Fibroblast of skin of left biceps (primary cell): ENCODE results near the gene ERC2.
A peak's percentile ranks its signal among the peaks of the same experiment; 100 is the strongest.

Experiments
- DNase-seq, 2 experiments: peaks; one replicate each; pipeline ENCODE4 v3.0.0-alpha.2; 2013; ENCODE audit warnings: low read depth in 2 of 2

Gene ERC2

GRCh38 chr3:55494976-55495375 is 973.3 kb downstream of the ERC2 start:
- DNase-seq, result no peak

GRCh38 chr3:55492976-55493375 is 975.3 kb downstream of the ERC2 start:
- DNase-seq, result no peak

GRCh38 chr3:55491296-55491816 is 976.9 kb downstream of the ERC2 start:
- DNase-seq, result peak; percentile 97 to 98

DNA sequence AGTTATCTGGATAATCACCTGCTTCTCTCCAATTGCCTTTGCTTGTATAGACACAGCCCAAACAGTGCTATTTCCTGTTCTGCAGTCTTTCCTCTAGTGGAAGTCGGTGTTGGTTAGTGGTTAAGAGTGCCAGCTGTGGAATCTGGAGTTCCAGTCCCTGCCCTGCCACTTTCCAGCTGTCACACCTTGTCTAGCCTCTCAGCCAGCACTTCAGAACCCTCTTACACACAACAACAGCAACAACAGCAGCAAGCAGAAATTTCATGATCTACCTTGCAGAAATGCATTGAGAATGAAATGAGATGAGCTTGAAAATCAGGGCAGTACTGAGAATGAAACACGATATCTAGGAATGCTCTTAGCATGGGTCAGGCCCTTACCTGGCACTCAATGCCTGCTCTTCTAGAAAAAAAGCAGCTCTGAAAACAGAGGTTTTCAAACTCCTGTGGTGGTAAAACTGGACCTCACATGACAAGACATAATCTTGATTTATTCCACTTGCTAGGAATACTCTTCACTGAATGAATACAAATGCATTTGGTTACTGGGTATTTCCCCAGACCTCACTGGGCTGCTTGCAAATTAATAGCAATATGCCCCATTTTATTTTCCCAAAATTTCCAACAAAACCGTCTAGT is 977.9 kb downstream of the ERC2 start:
- no peak for DNase-seq

DNA sequence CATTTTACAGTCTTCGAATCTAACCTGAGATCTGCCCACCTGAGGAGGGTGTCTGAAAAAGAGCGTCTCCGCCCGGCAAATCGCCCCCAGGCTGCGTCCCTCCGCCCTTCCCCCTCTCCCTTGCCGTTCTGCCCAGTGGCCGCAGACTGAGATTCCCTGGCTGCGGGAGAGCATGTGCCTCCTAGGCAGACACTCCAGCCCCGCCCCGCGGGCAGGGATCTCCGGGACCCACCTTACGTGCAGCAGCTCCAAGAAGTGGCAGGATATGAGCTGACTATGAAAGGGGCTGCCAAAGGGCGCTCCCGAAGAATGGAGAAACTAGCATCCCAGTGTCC is 978.5 kb downstream of the ERC2 start:
- no peak for DNase-seq

GRCh38 chr3:55488398-55489055 is 979.7 kb downstream of the ERC2 start:
- peak; percentile 76 to 82 for DNase-seq

GRCh38 chr3:55487381-55488241 is 980.7 kb downstream of the ERC2 start:
- no peak for DNase-seq

DNA sequence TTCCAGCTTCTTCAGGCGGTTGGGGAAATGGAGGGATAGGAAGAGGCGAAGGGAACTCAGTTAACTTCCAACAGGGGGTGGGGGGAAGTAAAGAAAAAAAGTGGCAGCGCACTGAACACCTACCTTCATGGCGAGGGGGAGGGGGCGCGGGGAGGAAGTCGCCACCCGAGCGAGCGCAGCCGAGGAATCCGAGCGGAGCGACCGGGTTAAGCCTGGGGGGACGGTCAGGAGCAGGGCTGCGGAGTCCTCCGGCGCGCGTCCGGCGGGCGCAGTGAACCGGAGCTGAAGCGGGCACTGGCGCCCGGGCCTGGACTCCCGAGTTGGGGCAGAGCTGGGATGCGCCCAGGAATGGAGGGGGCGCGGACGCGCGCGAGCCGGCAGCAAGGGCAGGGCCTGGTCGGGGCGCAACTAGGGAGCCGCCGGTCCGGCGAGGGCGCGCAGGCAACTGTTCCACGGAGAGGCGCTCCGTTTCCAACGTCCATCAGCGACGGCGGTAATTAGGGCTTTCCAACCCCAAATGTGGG is 981.3 kb downstream of the ERC2 start, which contains the start of gene WNT5A:
Gene WNT5A, minus strand, starts transcription at position 450 of the 524 bp plus-strand sequence. Its CDS starts 321 bp downstream, at position 129.
- DNase-seq, result no peak

DNA sequence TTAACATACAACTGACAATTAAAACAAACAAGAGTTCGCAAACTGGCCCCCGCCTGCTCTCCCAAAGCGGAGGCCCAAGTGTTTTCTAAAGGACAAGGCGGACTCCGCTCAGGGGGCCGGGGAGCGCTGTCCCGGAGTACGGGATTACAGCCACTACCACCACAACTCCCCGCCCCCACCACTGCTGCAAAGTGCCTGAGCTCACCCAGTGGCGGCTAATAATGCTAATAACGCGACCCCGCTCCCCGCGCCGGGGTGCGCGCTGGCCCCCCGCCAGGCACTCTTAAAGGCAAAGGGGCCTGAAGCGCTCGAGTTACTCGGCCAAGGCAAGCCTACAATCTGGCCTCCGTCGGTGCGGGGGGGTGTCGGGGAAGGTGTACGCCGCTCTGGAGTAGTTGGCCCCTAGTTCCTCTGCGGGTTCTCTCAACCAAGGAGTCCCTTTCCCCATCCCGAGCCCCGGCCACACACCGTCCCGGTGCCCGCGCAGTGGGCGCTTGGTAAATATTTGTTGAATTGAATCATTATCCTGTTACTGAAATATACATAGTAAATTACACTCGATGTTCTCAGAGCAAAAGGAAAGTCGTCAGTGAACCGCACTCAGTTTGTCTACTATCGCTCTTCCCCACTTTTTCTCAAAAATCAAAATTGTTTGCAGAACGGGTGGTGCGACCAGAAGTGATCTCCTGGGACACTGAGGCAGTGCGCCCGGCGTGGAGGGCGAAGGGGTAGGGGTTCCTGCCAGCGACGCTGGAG is 982.0 kb downstream of the ERC2 start:
- DNase-seq, result peak; percentile 68 to 69

DNA sequence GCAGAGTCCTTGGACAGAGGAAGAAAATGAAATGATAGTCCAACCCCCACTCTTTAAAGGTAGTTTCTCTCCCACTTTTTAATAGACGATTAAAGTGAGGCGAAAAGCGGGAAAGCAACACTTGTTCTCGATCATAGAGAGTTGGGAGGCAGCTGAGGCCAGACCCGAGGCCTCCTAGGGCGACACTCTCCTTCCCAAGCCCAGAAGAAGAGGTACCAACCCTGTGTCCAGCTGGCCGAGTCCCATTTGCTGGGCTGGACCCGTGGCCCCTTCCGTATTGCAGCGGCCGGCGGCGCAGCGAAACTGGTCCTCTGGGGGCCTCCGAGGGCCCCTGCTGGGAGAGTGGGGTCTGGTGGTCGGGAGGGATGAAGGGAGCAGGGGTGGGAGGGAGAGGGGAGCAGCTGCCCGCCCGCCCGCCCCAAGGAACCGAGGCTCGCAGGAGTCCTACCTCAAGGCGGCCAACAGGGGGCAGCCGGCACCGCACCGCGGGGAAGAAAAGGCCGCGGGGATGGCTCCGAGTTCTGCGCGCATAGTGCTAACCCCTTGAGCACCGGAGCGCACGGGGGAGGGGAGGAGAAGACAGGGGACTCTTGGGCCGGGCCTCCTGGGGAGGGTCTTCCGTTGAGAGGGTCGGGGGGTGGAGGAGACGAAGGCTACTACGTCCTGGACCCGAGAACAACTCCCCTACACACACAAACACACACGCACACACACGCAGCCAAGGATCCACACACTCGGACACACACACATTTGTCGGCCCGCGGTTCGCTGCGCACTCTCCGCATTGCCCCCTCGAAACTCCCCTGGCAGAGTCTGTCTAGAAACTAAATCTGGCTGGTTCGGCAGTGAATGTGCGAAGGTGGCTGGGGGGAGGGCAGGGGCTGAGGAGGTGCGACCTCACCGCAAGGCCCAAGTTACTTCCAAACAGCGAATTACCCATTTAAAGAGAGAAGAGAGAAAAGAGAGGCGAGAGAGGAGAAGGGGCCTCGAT is 983.2 kb downstream of the ERC2 start:
- peak; percentile 70 to 74 for DNase-seq

GRCh38 chr3:55484191-55484689 is 984.0 kb downstream of the ERC2 start:
- no peak for DNase-seq

GRCh38 chr3:55483196-55484095 is 984.8 kb downstream of the ERC2 start:
- no peak for DNase-seq

DNA sequence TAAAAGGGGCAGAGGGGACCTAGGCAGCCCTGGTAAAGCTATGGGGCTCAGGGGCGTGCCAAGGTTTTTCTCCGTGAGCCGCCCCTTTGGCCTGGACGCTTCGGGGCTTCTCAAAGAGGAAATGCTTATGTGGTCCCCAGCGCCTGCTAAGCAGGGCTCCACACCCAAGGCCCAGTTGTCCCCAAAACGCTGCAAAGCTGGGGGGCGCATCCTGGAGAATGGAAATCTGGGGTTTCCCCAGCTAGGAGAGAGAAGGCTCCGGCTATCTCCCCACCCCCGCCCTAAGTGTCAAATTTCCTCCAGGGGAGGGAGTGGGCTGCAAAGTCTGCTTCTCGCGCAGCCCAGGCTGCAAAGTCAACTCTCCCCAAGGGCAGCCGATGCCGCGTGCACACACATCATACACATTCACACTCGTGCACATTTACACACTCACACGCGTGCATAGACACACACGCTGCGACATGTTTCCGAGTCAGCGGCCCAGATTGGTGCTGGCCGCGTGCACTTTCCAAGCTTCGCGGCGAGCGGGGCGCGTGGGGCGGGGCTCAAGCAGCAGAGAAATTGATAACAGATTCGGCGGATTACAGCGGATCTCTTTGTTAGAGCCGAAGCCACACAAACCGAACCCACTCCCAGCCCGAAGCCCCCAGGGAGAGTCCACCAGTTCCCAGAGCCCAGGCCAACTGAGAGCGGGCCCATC is 985.6 kb downstream of the ERC2 start:
- no peak for DNase-seq

DNA sequence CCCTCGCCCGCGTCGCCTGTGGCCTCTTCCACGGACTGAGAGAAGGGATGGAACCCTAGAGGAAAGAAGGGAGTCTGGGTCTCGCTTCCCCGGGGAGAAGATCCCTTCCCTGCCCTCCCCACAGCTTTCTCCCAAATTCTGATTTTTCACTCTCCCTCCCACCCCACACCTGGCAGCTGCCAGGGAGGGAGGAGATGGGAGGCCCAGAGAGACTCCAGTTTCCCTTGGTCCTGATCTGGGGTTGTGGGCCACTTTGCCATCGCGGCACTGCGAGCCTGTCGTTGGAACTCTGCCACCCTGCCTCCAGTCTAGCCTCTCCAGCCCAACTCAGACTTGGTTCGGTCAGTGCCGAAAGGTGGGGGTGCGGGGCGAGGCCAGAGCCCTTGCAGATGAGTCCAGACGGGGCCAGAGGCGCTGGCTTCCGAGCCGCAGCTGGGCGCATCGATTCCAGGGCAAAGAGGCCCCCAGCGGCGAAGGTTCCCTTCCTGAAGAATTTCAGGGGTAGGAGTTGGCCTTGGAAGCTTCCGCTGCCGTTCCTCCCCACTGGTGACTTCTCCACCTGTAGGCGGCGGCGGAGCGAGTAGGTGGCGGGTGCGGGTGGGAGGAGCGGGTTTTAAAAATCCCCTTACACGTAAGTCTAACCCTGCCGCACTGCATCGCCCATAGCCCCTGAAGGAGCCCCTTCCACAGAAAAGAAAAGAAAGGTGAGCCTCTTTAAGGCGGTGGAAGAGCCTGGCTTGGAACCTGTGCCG is 986.3 kb downstream of the ERC2 start:
- DNase-seq, result no peak

GRCh38 chr3:55480911-55481743 is 987.1 kb downstream of the ERC2 start:
- no peak for DNase-seq
